Endothelial cell of umbilical vein (primary cell): ENCODE measurements around the gene LRSAM1. TPM values are rescaled to one million over a fixed set of nuclear protein-coding genes. Genes with fewer than 3 reads are reported as not detected.

ENCODE experiments used
- BruUV-seq: library from RNA; stranded (reverse); fragments of 400-500 nt; replicated peaks from 2 replicates; lab custom pipeline; 2021; lab: Mats Ljungman, UMichigan
- CTCF ChIA-PET: fragments of 300-600, 350-600 bp; sonication (Branson Sonifier 250); formaldehyde crosslinking; loops from one replicate; lab custom pipeline; 2021; ENCODE audit warnings: antibody characterized with exemption, inconsistent platforms; lab: Charles Lee
- POLR2A ChIA-PET: fragments of 300-600, 350-600 bp; sonication (Branson Sonifier 250); formaldehyde crosslinking; loops from one replicate; lab custom pipeline; 2021; ENCODE audit warnings: antibody characterized with exemption, inconsistent platforms; lab: Charles Lee
- DNase-seq: peaks from one replicate; pipeline ENCODE4 v3.0.0-alpha.2; 2011; ENCODE audit warnings: low read depth, low spot score
- FAIRE-seq: peaks from 2 replicates; lab custom pipeline; 2011; peaks lifted over from hg19 to GRCh38; lab: Jason Lieb, UNC
- H2AFZ ChIP-seq: 2 replicates; pipeline ENCODE4 v1.6.0; 2012; ENCODE audit warnings: low read depth, low read length, control low read depth, inconsistent platforms
- H3K27ac ChIP-seq: 2 replicates; pipeline ENCODE4 v1.5.1; 2011; ENCODE audit warnings: low read depth, mild to moderate bottlenecking, control low read depth, low read length, moderate library complexity; ENCODE audit not compliant: insufficient read depth
- H3K27me3 ChIP-seq, 2 experiments: 2 replicates each; pipeline versions ENCODE4 v1.6.0 to v1.6.1; 2011; ENCODE audit warnings: low read length in 2 of 2, mixed read lengths in 1 of 2; ENCODE audit not compliant: control insufficient read depth in 2 of 2, insufficient read depth in 2 of 2
- H3K36me3 ChIP-seq, 2 experiments: 2 replicates in 1 of 2; 3 replicates in 1 of 2; pipeline ENCODE4 v1.5.1; 2011; ENCODE audit warnings: low read length in 2 of 2, mild to moderate bottlenecking in 1 of 2, moderate library complexity in 1 of 2; ENCODE audit not compliant: control insufficient read depth in 2 of 2, insufficient read depth in 2 of 2; ENCODE audit errors: extremely low read depth in 1 of 2
- H3K4me1 ChIP-seq: 3 replicates; pipeline ENCODE4 v1.5.1; 2011; ENCODE audit warnings: mild to moderate bottlenecking, low read length; ENCODE audit not compliant: control insufficient read depth, insufficient read depth; ENCODE audit errors: extremely low read depth
- H3K4me2 ChIP-seq: 2 replicates; pipeline ENCODE4 v1.6.1; 2011; ENCODE audit warnings: low read length, control low read depth, mixed read lengths; ENCODE audit not compliant: insufficient read depth
- H3K4me3 ChIP-seq, 3 experiments: fragments of 200-600 bp in 1 of 3; sonication (generic), shearing (Covaris generic) in 1 of 3; replicated peaks in 1 of 3; 2 replicates each; pipeline ENCODE4 v1.5.1; 2011 to 2016; ENCODE audit warnings: control low read depth in 3 of 3, low read length in 3 of 3, mild to moderate bottlenecking in 2 of 3, inconsistent platforms in 1 of 3, low read depth in 1 of 3, moderate library complexity in 1 of 3; ENCODE audit not compliant: insufficient read depth in 1 of 3
- H3K79me2 ChIP-seq: 2 replicates; pipeline ENCODE4 v1.6.0; 2012; ENCODE audit warnings: low read length, inconsistent platforms; ENCODE audit not compliant: control insufficient read depth, insufficient read depth
- H3K9ac ChIP-seq: replicated peaks from 2 replicates; pipeline ENCODE3; 2011; ENCODE audit warnings: low read length, control low read depth; ENCODE audit not compliant: insufficient read depth; ENCODE audit errors: extremely low read depth
- H3K9me1 ChIP-seq: replicated peaks from 3 replicates; pipeline ENCODE4 v1.6.0; 2011; ENCODE audit warnings: mild to moderate bottlenecking, low read length; ENCODE audit not compliant: control insufficient read depth, insufficient read depth; ENCODE audit errors: extremely low read depth
- H3K9me3 ChIP-seq: replicated peaks from 2 replicates; pipeline ENCODE4 v1.5.1; 2012; ENCODE audit warnings: low read length, inconsistent platforms; ENCODE audit not compliant: control insufficient read depth, insufficient read depth
- H4K20me1 ChIP-seq: replicated peaks from 2 replicates; pipeline ENCODE3; 2011; ENCODE audit warnings: mild to moderate bottlenecking, low read length; ENCODE audit not compliant: control insufficient read depth, insufficient read depth; ENCODE audit errors: extremely low read depth
- EZH2 ChIP-seq: IDR thresholded peaks from 2 replicates; pipeline ENCODE4 v1.6.1; 2012; ENCODE audit warnings: borderline replicate concordance, low read depth, mild to moderate bottlenecking, moderate library complexity, low read length, inconsistent platforms; ENCODE audit not compliant: severe bottlenecking
- FOS ChIP-seq: IDR thresholded peaks from 2 replicates; pipeline ENCODE4 v1.6.1; 2011; ENCODE audit warnings: mild to moderate bottlenecking, low read length, moderate library complexity, borderline replicate concordance; ENCODE audit not compliant: insufficient read depth
- GATA2 ChIP-seq: IDR thresholded peaks from 2 replicates; pipeline ENCODE4 v1.7.0; 2011; ENCODE audit warnings: low read depth, mild to moderate bottlenecking, moderate library complexity, mixed read lengths, low read length; ENCODE audit not compliant: insufficient read length, insufficient read depth
- JUN ChIP-seq: IDR thresholded peaks from 2 replicates; pipeline ENCODE4 v1.6.1; 2011; ENCODE audit warnings: borderline replicate concordance, low read depth; ENCODE audit not compliant: insufficient read length, insufficient read depth
- MAX ChIP-seq: IDR thresholded peaks from 2 replicates; pipeline ENCODE4 v1.6.1; 2011; ENCODE audit not compliant: insufficient read depth, insufficient read length
- MYC ChIP-seq: IDR thresholded peaks from one replicate; pipeline ENCODE4 v1.6.1; 2011; ENCODE audit warnings: mild to moderate bottlenecking, low read depth, low read length
- POLR2A ChIP-seq: IDR thresholded peaks from 2 replicates; pipeline ENCODE4 v1.6.1; 2012; ENCODE audit warnings: low read depth, mild to moderate bottlenecking, control low read depth, low read length
- POLR2AphosphoS5 ChIP-seq: IDR thresholded peaks from 2 replicates; pipeline ENCODE4 v1.6.1; 2012; ENCODE audit warnings: low read depth, mild to moderate bottlenecking, control low read depth, low read length, moderate library complexity; ENCODE audit not compliant: insufficient read depth
- dilution Hi-C: fragments of 300-500 bp; cut with MboI; formaldehyde crosslinking; loops from one replicate; pipeline ENCODE4 v1.15.0; 2019; ENCODE audit warnings: low sequenced_read_pairs; ENCODE audit not compliant: extremely low pct_ligation_motif_present
- intact Hi-C: fragments of 100-400 bp; cut with micrococcal nuclease; formaldehyde crosslinking; loops from one replicate; pipeline ENCODE4 v1.10.0; 2022
- polyA plus RNA-seq, 4 experiments: library from polyadenylated mRNA; depleted of rRNA in 3 of 4; stranded (reverse) in 3 of 4; unstranded in 1 of 4; fragments of >200 nt; gene quantifications; 2 replicates each; pipeline versions ENCODE4 v1.2.1 to v1.2.3, GENCODE V29; 2011 to 2012; ENCODE audit warnings: missing spikeins in 1 of 4
- total RNA-seq: library from RNA; stranded (reverse); gene quantifications from 2 replicates; pipeline ENCODE4 v1.2.3, GENCODE V29; 2021
- TF ChIP-seq, protein P1 (sequence below), 2 donors: IDR thresholded peaks; 1 replicate in 1 of 2; 2 replicates in 1 of 2; pipeline ENCODE4 v1.5.1; 2011; ENCODE audit warnings: low read length in 2 of 2, mild to moderate bottlenecking in 2 of 2, moderate library complexity in 2 of 2, control low read depth in 1 of 2, inconsistent platforms in 1 of 2, low read depth in 1 of 2; ENCODE audit not compliant: insufficient read depth in 1 of 2; ENCODE audit errors: extremely low read depth in 1 of 2

LRSAM1 gene
- total and polyA plus RNA-seq, 2 donors (not counting 3 experiments of a cell fraction or from before 2014, with no cell fraction given), result 10.8 to 18.9 TPM

GRCh38 chr9:127492616-127493015 lies 41.3 kb downstream of the LRSAM1 start:
- Histone ChIP-seq H3K27ac (no peak overlapping the region), H3K4me3 (no peak overlapping the region), H3K36me3 (peaks cover 4 to 31% of the 10 kb centered on the region in 2 experiments), H3K9me3 (no peaks in the 10 kb centered on the region), H3K79me2 (no peaks in the 10 kb centered on the region), H2AFZ (no peak overlapping the region), H4K20me1 (no peaks in the 10 kb centered on the region), H3K4me2 (no peak overlapping the region), H3K27me3 (no peaks in the 10 kb centered on the region), H3K9ac (no peak overlapping the region), H3K4me1 (peaks cover 4% of the 10 kb centered on the region), H3K9me1 (no peaks in the 10 kb centered on the region)
- BruUV-seq, result no TSS peak
- no peak for DNase-seq
- dilution Hi-C loops (no loop called here), intact Hi-C loops (no loop called here)
- POLR2A ChIA-PET, result no interaction called here
- no peak for TF ChIP-seq GATA2
- no peak for TF ChIP-seq JUN
- no peak for TF ChIP-seq POLR2A
- no peak for TF ChIP-seq EZH2
- no peak for TF ChIP-seq MAX
- TF ChIP-seq FOS, result no peak
- TF ChIP-seq, protein P1, sequence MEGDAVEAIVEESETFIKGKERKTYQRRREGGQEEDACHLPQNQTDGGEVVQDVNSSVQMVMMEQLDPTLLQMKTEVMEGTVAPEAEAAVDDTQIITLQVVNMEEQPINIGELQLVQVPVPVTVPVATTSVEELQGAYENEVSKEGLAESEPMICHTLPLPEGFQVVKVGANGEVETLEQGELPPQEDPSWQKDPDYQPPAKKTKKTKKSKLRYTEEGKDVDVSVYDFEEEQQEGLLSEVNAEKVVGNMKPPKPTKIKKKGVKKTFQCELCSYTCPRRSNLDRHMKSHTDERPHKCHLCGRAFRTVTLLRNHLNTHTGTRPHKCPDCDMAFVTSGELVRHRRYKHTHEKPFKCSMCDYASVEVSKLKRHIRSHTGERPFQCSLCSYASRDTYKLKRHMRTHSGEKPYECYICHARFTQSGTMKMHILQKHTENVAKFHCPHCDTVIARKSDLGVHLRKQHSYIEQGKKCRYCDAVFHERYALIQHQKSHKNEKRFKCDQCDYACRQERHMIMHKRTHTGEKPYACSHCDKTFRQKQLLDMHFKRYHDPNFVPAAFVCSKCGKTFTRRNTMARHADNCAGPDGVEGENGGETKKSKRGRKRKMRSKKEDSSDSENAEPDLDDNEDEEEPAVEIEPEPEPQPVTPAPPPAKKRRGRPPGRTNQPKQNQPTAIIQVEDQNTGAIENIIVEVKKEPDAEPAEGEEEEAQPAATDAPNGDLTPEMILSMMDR (IDR thresholded peaks at IDR 0.05; ENCODE audit: extremely low read depth in 1 of 2, insufficient read depth in 1 of 2, low read depth in 1 of 2, low read length in 2 of 2), result no peak
- no peak for TF ChIP-seq MYC
- no peak for TF ChIP-seq POLR2AphosphoS5
- CTCF ChIA-PET, result no interaction called here
- no peak for FAIRE-seq
